ENCODE results near the gene CRISPLD2.

Gene CRISPLD2

GRCh38 chr16:84819644-84820304 is at the start of gene CRISPLD2:
Gene CRISPLD2 (plus strand): TSS chr16:84819985. CDS start chr16:84838496, 18,511 bp downstream.
- peak; percentile 89 for DNase-seq

- no peak for DNase-seq
Observed at GRCh38 chr16:84773312-84773711, 46.5 kb upstream of the CRISPLD2 start.

- DNase-seq, result no peak
Observed at GRCh38 chr16:84774810-84775209, 45.0 kb upstream of the CRISPLD2 start.

GRCh38 chr16:84775262-84775810 is 44.4 kb upstream of the CRISPLD2 start:
- DNase-seq, result no peak

GRCh38 chr16:84777435-84777834 is 42.4 kb upstream of the CRISPLD2 start:
- DNase-seq, result no peak

GRCh38 chr16:84778720-84779119 is 41.1 kb upstream of the CRISPLD2 start:
- no peak for DNase-seq

GRCh38 chr16:84780063-84780462 is 39.7 kb upstream of the CRISPLD2 start:
- no peak for DNase-seq

GRCh38 chr16:84780544-84781376 is 39.0 kb upstream of the CRISPLD2 start:
- no peak for DNase-seq

GRCh38 chr16:84782846-84783245 is 36.9 kb upstream of the CRISPLD2 start:
- no peak for DNase-seq

- peak; percentile 71 for DNase-seq
Observed at GRCh38 chr16:84785843-84786581, 33.8 kb upstream of the CRISPLD2 start.

GRCh38 chr16:84786605-84787262 is 33.1 kb upstream of the CRISPLD2 start:
- DNase-seq, result peak; percentile 74

GRCh38 chr16:84787263-84787622 is 32.5 kb upstream of the CRISPLD2 start:
- DNase-seq, result no peak

GRCh38 chr16:84788920-84789391 is 30.8 kb upstream of the CRISPLD2 start:
- no peak for DNase-seq

GRCh38 chr16:84789431-84789830 is 30.4 kb upstream of the CRISPLD2 start:
- no peak for DNase-seq

GRCh38 chr16:84790301-84790700 is 29.5 kb upstream of the CRISPLD2 start:
- DNase-seq, result no peak

GRCh38 chr16:84791088-84791487 is 28.7 kb upstream of the CRISPLD2 start:
- no peak for DNase-seq

GRCh38 chr16:84791501-84791900 is 28.3 kb upstream of the CRISPLD2 start:
- no peak for DNase-seq

- DNase-seq, result no peak
Observed at GRCh38 chr16:84794186-84794585, 25.6 kb upstream of the CRISPLD2 start.

GRCh38 chr16:84794626-84795025 is 25.2 kb upstream of the CRISPLD2 start:
- no peak for DNase-seq

GRCh38 chr16:84795329-84796053 is 24.3 kb upstream of the CRISPLD2 start:
- DNase-seq, result no peak

- no peak for DNase-seq
Observed at GRCh38 chr16:84800158-84800978, 19.4 kb upstream of the CRISPLD2 start.
